ENCODE results near the gene MMP25. TPM values are rescaled to one million over a fixed set of nuclear protein-coding genes. Genes with fewer than 3 reads are reported as not detected.

The MMP25 gene
- total and polyA plus RNA-seq, 11 donors = 0.32 to 3.0 (median 0.93) TPM

GRCh38 chr16:3017344-3017743, 29.0 kb upstream of the MMP25 start:
- H3K27me3 ChIP-seq = peaks cover 14 to 43% (median 30%) of the 10 kb centered on the region in 9 donors

DNA sequence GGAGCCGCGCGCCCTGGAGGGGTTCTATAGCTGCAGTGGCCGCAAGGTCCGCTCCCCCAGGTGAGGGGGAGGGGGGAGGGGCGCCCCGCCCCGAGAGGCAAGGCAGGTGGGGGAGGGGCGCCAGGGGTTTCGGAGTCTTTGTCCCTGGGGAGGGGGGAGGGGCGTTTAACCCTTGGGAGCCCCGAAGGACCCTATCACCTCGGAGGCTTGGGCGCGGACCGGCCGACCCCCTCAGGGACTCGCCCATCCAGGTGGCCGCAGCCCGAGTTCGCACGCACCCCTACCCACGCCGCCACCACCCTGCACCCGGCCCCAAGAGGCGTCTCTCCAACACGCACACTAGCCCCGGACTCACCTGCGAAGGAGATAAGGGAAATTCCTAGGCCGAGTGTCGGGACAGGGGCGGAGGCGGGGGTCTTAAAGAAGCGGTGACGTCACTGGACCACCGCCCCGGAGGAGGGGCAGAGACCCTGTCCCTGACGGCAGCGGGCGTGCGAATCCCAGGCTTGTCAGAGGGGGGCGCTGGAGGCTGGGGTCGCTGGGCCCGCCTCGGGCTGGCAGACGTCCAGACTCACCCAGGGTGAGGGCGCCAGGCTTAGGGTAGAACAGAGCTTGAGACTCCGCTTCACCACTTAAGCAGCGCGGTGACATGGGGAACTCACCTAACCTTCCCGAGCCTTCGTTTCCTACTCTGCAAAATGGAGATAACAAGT, 28.4 kb upstream of the MMP25 start, which contains the start of gene CLDN6:
TSS of gene CLDN6 (minus strand) at position 390 of the 713 bp plus-strand sequence. CDS start 2,162 bp downstream, outside the sequence.
- 4 to 10% (median 9%) methylated on average over 25 to 52 of the region's 52 CpGs for WGBS, 4 donors
- no peaks in the 10 kb centered on the region for H3K9me3 ChIP-seq
- H3K27me3 ChIP-seq = peaks cover 14 to 36% (median 24%) of the 10 kb centered on the region in 9 donors
- ATAC-seq (no peak), DNase-seq (no peak)
- H3K4me3 ChIP-seq = no peak within 1 kb of the TSS
- TF ChIP-seq CTCF (IDR thresholded peaks at IDR 0.05) (peak in 4 of 12 donors; percentile 10 to 30 (median 16)), POLR2A (IDR thresholded peaks at IDR 0.05) (no peak)
- intact Hi-C loops (cut with DNase I) = no loop called here
- H3K4me1 ChIP-seq = peaks cover 11 to 44% (median 30%) of the 10 kb centered on the region in 12 donors
- H3K27ac ChIP-seq = no peak within 1 kb of the TSS
- peaks cover 0 to 5% (median 0%) of the 10 kb centered on the region in 9 donors for H3K36me3 ChIP-seq

More at GRCh38 chr16:3017344-3017743, 29.0 kb upstream of the MMP25 start:
- 42 to 65% (median 60%) methylated on average over 9 to 20 of the region's 20 CpGs for WGBS, 4 donors
- H3K9me3 ChIP-seq = no peaks in the 10 kb centered on the region
- DNase-seq = no peak
- intact Hi-C loops (cut with DNase I) = no loop called here
- H3K27ac ChIP-seq = no peak overlapping the region
- H3K36me3 ChIP-seq = peaks cover 0 to 5% (median 0%) of the 10 kb centered on the region in 9 donors
- H3K4me3 ChIP-seq = no peak overlapping the region
- no peak for ATAC-seq
- TF ChIP-seq POLR2A (IDR thresholded peaks at IDR 0.05) (no peak), CTCF (IDR thresholded peaks at IDR 0.05) (no peak)
- H3K4me1 ChIP-seq = peaks cover 5 to 38% (median 24%) of the 10 kb centered on the region in 12 donors

DNA sequence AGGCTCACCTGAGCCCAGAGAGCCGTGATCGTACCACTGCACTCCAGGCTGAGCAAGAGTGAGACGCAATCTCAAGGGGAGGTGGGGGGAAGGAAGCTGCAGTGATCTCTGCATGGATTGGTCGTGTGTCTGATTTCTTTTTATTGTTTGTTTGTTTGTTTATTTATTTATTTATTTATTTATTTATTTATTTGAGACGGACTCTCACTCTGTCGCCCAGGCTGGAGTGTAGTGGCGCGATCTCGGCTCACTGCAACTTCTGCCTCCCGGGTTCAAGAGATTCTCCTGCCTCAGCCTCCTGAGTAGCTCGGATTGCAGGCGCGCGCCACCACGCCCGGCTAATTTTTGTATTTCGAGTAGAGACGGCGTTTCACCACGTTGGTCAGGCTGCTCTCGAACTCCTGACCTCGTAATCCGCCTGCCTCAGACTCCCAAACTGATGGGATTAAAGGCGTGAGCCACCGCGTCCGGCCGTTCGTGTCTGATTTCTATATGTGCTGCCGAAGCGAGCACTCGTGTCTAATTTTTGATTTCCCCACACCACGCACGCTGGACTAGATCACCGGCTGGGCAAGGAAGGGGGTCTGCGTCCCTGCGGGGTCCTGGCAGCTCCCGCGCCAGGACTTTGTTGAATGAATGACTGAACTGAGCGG, 26.6 kb upstream of the MMP25 start:
- peaks cover 13 to 58% (median 42%) of the 10 kb centered on the region in 12 donors for H3K4me1 ChIP-seq
- intact Hi-C loops (cut with DNase I) = loop anchor here in 1 of 10 donors (1.0 kb wide), 1 partner anchor 15 kb away; no protein-coding TSS in a partner anchor
- DNase-seq (no peak), ATAC-seq (no peak)
- WGBS, 4 donors = 32 to 35% (median 34%) methylated on average over 39 to 40 of the region's 40 CpGs
- H3K27me3 ChIP-seq = peaks cover 6 to 21% (median 14%) of the 10 kb centered on the region in 9 donors
- TF ChIP-seq POLR2A (IDR thresholded peaks at IDR 0.05) (no peak), CTCF (IDR thresholded peaks at IDR 0.05) (no peak)
- H3K4me3 ChIP-seq = peak overlapping the region in 11 of 12 donors; percentile 56 to 99 (median 78)
- H3K36me3 ChIP-seq = peaks cover 0 to 5% (median 0%) of the 10 kb centered on the region in 9 donors
- no peaks in the 10 kb centered on the region for H3K9me3 ChIP-seq
- H3K27ac ChIP-seq = peak overlapping the region in 7 of 12 donors; percentile 90 to 100 (median 96)

GRCh38 chr16:3020247-3020603, 26.1 kb upstream of the MMP25 start, which contains the start of gene TNFRSF12A:
TNFRSF12A (plus strand) TSS chr16:3020368; CDS start chr16:3020398, 30 bp downstream.
- Histone ChIP-seq H3K27me3 (peaks cover 6 to 21% (median 14%) of the 10 kb centered on the region in 9 donors), H3K4me3 (peak within 1 kb of the TSS; percentile 35 to 99 (median 76)), H3K27ac (peak within 1 kb of the TSS; percentile 31 to 100 (median 96)), H3K4me1 (peaks cover 13 to 61% (median 44%) of the 10 kb centered on the region in 12 donors), H3K36me3 (peaks cover 0 to 5% (median 0%) of the 10 kb centered on the region in 9 donors), H3K9me3 (no peaks in the 10 kb centered on the region)
- intact Hi-C loops (cut with DNase I) = loop anchor here in 1 of 10 donors (1.0 kb wide), 1 partner anchor 16 kb away; no protein-coding TSS in a partner anchor
- ATAC-seq = peak in 3 of 4 donors; percentile 3 to 45 (median 42)
- 0 to 4% (median 1%) methylated on average over 16 to 49 of the region's 49 CpGs for WGBS, 4 donors
- DNase-seq = peak; percentile 82 to 90 (median 84)
- peak; percentile 45 to 89 for TF ChIP-seq POLR2A (IDR thresholded peaks at IDR 0.05)
- TF ChIP-seq CTCF (IDR thresholded peaks at IDR 0.05) = peak in 3 of 12 donors; percentile 11 to 24 (median 22)
